ENCODE results near the gene PRR12.

- TF ChIP-seq, protein P1, sequence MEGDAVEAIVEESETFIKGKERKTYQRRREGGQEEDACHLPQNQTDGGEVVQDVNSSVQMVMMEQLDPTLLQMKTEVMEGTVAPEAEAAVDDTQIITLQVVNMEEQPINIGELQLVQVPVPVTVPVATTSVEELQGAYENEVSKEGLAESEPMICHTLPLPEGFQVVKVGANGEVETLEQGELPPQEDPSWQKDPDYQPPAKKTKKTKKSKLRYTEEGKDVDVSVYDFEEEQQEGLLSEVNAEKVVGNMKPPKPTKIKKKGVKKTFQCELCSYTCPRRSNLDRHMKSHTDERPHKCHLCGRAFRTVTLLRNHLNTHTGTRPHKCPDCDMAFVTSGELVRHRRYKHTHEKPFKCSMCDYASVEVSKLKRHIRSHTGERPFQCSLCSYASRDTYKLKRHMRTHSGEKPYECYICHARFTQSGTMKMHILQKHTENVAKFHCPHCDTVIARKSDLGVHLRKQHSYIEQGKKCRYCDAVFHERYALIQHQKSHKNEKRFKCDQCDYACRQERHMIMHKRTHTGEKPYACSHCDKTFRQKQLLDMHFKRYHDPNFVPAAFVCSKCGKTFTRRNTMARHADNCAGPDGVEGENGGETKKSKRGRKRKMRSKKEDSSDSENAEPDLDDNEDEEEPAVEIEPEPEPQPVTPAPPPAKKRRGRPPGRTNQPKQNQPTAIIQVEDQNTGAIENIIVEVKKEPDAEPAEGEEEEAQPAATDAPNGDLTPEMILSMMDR (IDR thresholded peaks at IDR 0.05), result no peak
- no peak for TF ChIP-seq POLR2A (IDR thresholded peaks at IDR 0.05)
- no peak for TF ChIP-seq EP300 (IDR thresholded peaks at IDR 0.05)
- TF ChIP-seq POLR2AphosphoS5 (IDR thresholded peaks at IDR 0.05), result no peak
These were observed 4.9 kb downstream of the PRR12 start for GRCh38 chr19:49595819-49596404.

Measured in upper lobe of left lung (tissue), 4 donors.